KOPT-K1 (cell line): ENCODE results near the gene CD46.
A peak's percentile ranks its signal among the peaks of the same experiment; 100 is the strongest.
"Not testable (repeated sequence)": the region's sequence is repeated elsewhere in the genome, so short reads cannot be mapped to it uniquely, and the experiment has no call there.

Source experiments
- H3K27ac ChIP-seq: fragments of 200-600 bp; sonication (generic); 2 replicates; pipeline ENCODE4 v1.5.1; 2016; ENCODE audit warnings: antibody characterized with exemption, mild to moderate bottlenecking, low read depth, low read length; ENCODE audit not compliant: poor library complexity, severe bottlenecking
- H3K36me3 ChIP-seq: fragments of 200-600 bp; sonication (generic); 2 replicates; pipeline ENCODE4 v1.5.1; 2017; ENCODE audit warnings: antibody characterized with exemption, mild to moderate bottlenecking, low read length, moderate library complexity; ENCODE audit not compliant: insufficient read depth
- H3K9me3 ChIP-seq: fragments of 200-600 bp; sonication (generic); 2 replicates; pipeline ENCODE4 v1.5.1; 2017; ENCODE audit warnings: antibody characterized with exemption, low read length, mild to moderate bottlenecking; ENCODE audit not compliant: insufficient read depth, poor library complexity, severe bottlenecking

The CD46 gene

GRCh38 chr1:207745839-207746767 lies 5.8 kb upstream of the CD46 start:
- Histone ChIP-seq H3K9me3 (no peaks in the 10 kb centered on the region), H3K36me3 (no peaks in the 10 kb centered on the region), H3K27ac (no peak overlapping the region)

GRCh38 chr1:207747627-207748492 lies 4.0 kb upstream of the CD46 start:
- Histone ChIP-seq H3K36me3 (no peaks in the 10 kb centered on the region), H3K9me3 (no peaks in the 10 kb centered on the region), H3K27ac (peak overlapping the region; percentile 58)

GRCh38 chr1:207748737-207749528 lies 2.9 kb upstream of the CD46 start:
- H3K36me3 ChIP-seq: no peaks in the 10 kb centered on the region
- peak overlapping the region; percentile 58 for H3K27ac ChIP-seq
- H3K9me3 ChIP-seq: no peaks in the 10 kb centered on the region

GRCh38 chr1:207750631-207751305 lies 1.1 kb upstream of the CD46 start:
- Histone ChIP-seq H3K27ac (peak overlapping the region; percentile 91), H3K9me3 (no peaks in the 10 kb centered on the region), H3K36me3 (no peaks in the 10 kb centered on the region)

- not testable (repeated sequence) for H3K9me3 ChIP-seq, H3K36me3 ChIP-seq
- H3K27ac ChIP-seq: peak overlapping the region; percentile 91
These were observed 428 bp upstream of the CD46 start for GRCh38 chr1:207751463-207751789.

- Histone ChIP-seq H3K9me3 (no peaks in the 10 kb centered on the region), H3K36me3 (peaks cover 15% of the 10 kb centered on the region), H3K27ac (peak overlapping the region; percentile 91)
These were observed 673 bp downstream of the CD46 start for GRCh38 chr1:207752456-207752998.

- Histone ChIP-seq H3K27ac (peak overlapping the region; percentile 91), H3K9me3 (no peaks in the 10 kb centered on the region), H3K36me3 (peaks cover 26% of the 10 kb centered on the region)
These were observed 1.8 kb downstream of the CD46 start for GRCh38 chr1:207753611-207754010.

GRCh38 chr1:207754011-207754410 lies 2.2 kb downstream of the CD46 start:
- no peaks in the 10 kb centered on the region for H3K9me3 ChIP-seq
- no peak overlapping the region for H3K27ac ChIP-seq
- peaks cover 30% of the 10 kb centered on the region for H3K36me3 ChIP-seq

- Histone ChIP-seq H3K27ac (no peak overlapping the region), H3K36me3 (peaks cover 41% of the 10 kb centered on the region), H3K9me3 (no peaks in the 10 kb centered on the region)
These were observed 3.3 kb downstream of the CD46 start for GRCh38 chr1:207754974-207755700.

GRCh38 chr1:207755846-207756693 lies 4.2 kb downstream of the CD46 start:
- H3K36me3 ChIP-seq: peaks cover 50% of the 10 kb centered on the region
- H3K9me3 ChIP-seq: no peaks in the 10 kb centered on the region
- H3K27ac ChIP-seq: no peak overlapping the region

GRCh38 chr1:207762622-207763021 lies 10.8 kb downstream of the CD46 start:
- H3K36me3 ChIP-seq: peaks cover 100% of the 10 kb centered on the region
- H3K27ac ChIP-seq: no peak overlapping the region

GRCh38 chr1:207763091-207763490 lies 11.2 kb downstream of the CD46 start:
- Histone ChIP-seq H3K36me3 (peaks cover 100% of the 10 kb centered on the region), H3K9me3 (no peaks in the 10 kb centered on the region), H3K27ac (no peak overlapping the region)

More at GRCh38 chr1:207762622-207763021, 10.8 kb downstream of the CD46 start:
- H3K9me3 ChIP-seq: no peaks in the 10 kb centered on the region

- peaks cover 100% of the 10 kb centered on the region for H3K36me3 ChIP-seq
These were observed 12.1 kb downstream of the CD46 start for GRCh38 chr1:207763972-207764371.

More at GRCh38 chr1:207763972-207764371, 12.1 kb downstream of the CD46 start:
- no peaks in the 10 kb centered on the region for H3K9me3 ChIP-seq
- H3K27ac ChIP-seq: no peak overlapping the region
